GM18508 (cell line): ENCODE measurements around the gene MAPK9.
"Not testable (repeated sequence)": the region's sequence is repeated elsewhere in the genome, so short reads cannot be mapped to it uniquely, and the experiment has no call there.

Experiments used
- ATAC-seq: cut with Tn5 transposase; IDR thresholded peaks from one replicate; pipeline ENCODE4 v1.9.1; 2021; ENCODE audit warnings: moderate number of reproducible peaks; ENCODE audit not compliant: insufficient read depth, unreplicated experiment

The MAPK9 gene

GRCh38 chr5:180250329-180250728, 41.6 kb downstream of the MAPK9 start:
- no peak for ATAC-seq

- ATAC-seq: no peak
Observed at GRCh38 chr5:180241600-180241999, 50.3 kb downstream of the MAPK9 start.

GRCh38 chr5:180238631-180239030, 53.3 kb downstream of the MAPK9 start:
- ATAC-seq: no peak

GRCh38 chr5:180235846-180236245, 56.0 kb downstream of the MAPK9 start:
- ATAC-seq: no peak

GRCh38 chr5:180235077-180235476, 56.8 kb downstream of the MAPK9 start:
- ATAC-seq: no peak

GRCh38 chr5:180234271-180234670, 57.6 kb downstream of the MAPK9 start:
- no peak for ATAC-seq

GRCh38 chr5:180233729-180234128, 58.2 kb downstream of the MAPK9 start:
- ATAC-seq: no peak

GRCh38 chr5:180230017-180230416, 61.9 kb downstream of the MAPK9 start:
- no peak for ATAC-seq

- no peak for ATAC-seq
Observed at GRCh38 chr5:180222056-180222455, 69.8 kb downstream of the MAPK9 start.

GRCh38 chr5:180217797-180218196, 74.1 kb downstream of the MAPK9 start:
- ATAC-seq: no peak

GRCh38 chr5:180216646-180217171, 75.2 kb downstream of the MAPK9 start:
- ATAC-seq: no peak

GRCh38 chr5:180215783-180216630, 75.9 kb downstream of the MAPK9 start:
- ATAC-seq: no peak

- ATAC-seq: no peak
Observed at GRCh38 chr5:180214870-180215770, 76.8 kb downstream of the MAPK9 start.

GRCh38 chr5:180213657-180214207, 78.2 kb downstream of the MAPK9 start:
- no peak for ATAC-seq

GRCh38 chr5:180213256-180213600, 78.7 kb downstream of the MAPK9 start:
- no peak for ATAC-seq

- no peak for ATAC-seq
Observed at GRCh38 chr5:180212363-180213255, 79.3 kb downstream of the MAPK9 start.

- ATAC-seq: no peak
Observed at GRCh38 chr5:180211761-180212035, 80.2 kb downstream of the MAPK9 start.

GRCh38 chr5:180210961-180211760, 80.7 kb downstream of the MAPK9 start:
- no peak for ATAC-seq

- ATAC-seq: not testable (repeated sequence)
Observed at GRCh38 chr5:180210077-180210476, 81.8 kb downstream of the MAPK9 start.
